ENCODE results near the gene NAALADL2.
"Not testable (repeated sequence)": the region's sequence is repeated elsewhere in the genome, so short reads cannot be mapped to it uniquely, and the experiment has no call there.

NAALADL2 gene

GRCh38 chr3:175601521-175601920 is 742.4 kb downstream of the NAALADL2 start:
- no peak for DNase-seq (ENCODE audit: low read depth)

- DNase-seq (ENCODE audit: low read depth) = no peak
These were observed 746.7 kb downstream of the NAALADL2 start for GRCh38 chr3:175605851-175606250.

DNA sequence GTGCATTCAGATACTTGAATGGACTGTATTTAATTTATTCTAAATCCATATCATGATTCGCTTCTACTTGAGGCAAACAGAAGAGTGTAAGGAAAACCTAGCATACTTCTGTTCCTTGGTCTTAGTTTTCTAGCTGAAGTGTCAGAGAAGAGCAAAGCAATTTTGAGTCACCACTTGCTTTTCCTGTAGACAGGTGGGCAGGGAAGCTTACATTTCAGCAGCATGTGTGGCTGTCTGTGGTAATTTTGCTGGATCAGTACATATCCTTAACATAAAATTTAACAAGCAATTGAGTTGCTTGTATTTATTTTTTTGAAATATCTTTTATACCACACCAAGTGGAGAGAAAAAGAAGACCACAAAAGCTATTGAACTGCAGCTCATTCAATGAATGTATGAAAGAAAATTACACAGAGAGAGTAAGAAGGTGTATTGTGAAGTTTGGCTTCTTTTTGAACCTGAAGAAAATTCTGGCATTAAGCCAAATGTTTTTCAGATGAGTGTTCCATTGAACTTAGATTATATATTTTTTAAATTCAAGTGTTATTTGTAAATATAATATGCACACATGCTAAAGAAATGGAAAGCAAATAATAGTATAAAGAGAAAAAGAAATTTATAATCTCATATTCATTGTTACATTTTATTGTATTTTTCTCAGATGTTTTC is 747.6 kb downstream of the NAALADL2 start:
- DNase-seq (ENCODE audit: low read depth) = no peak

GRCh38 chr3:175608356-175608755 is 749.2 kb downstream of the NAALADL2 start:
- DNase-seq (ENCODE audit: low read depth) = no peak

- DNase-seq (ENCODE audit: low read depth) = no peak
These were observed 749.8 kb downstream of the NAALADL2 start for GRCh38 chr3:175608911-175609310.

GRCh38 chr3:175612487-175613196 is 753.5 kb downstream of the NAALADL2 start:
- no peak for DNase-seq (ENCODE audit: low read depth)

DNA sequence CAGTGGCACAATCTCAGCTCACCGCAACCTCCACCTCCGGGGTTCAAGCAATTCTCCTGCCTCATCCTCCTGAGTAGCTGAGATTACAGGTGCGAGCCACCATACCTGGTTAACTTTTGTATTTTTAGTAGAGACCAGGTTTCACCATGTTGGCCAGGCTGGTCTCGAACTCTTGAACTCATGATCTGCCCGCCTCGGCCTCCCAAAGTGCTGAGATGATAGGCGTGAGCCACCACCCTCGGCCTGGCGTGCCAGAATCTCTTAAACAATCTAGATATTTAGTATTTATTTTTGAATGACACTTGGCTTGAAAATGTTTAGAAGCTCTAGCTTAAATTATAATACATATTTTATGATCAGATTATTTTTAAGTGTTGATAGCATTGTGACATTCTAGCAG is 755.0 kb downstream of the NAALADL2 start:
- not testable (repeated sequence) for DNase-seq (ENCODE audit: low read depth)

- no peak for DNase-seq (ENCODE audit: low read depth)
These were observed 758.1 kb downstream of the NAALADL2 start for GRCh38 chr3:175617247-175617646.

DNA sequence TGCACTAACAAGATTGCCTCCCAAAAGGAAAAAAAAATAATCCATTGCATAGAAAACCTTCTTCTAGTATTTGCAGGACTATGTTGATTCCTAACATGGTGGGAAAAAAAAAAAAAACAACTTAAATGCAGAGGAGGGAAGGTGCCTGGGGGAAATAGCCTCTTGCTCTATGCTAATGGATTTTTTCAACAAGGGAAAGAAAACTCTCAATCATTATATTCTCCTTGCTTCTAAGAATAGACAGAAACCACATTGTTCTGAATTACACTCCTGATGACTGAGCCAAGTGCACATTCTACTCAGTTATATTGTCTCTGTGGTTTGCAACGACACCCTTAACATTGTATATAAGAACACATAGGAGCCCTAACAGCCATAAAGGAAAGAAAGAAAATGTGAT is 760.2 kb downstream of the NAALADL2 start:
- no peak for DNase-seq (ENCODE audit: low read depth)

DNA sequence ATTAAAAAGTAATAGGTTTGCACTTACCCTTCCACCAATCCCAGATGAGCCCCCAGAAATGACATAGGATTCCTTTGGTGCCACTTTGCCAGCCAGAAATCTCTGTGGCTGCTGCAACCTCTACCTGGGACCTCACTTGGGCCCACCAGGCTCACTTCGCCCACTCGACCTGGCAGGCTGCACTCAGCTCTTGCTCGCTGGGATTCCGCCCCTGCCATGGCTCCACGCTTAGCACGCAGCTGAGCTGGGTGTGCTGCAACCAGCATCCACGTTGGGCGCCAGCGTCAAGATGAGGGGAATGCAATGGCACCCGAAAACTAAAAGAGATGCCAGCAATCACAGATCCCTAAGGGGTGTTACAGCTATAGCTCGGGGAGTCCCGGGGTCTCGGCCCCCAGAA is 761.0 kb downstream of the NAALADL2 start:
- no peak for DNase-seq (ENCODE audit: low read depth)

GRCh38 chr3:175620532-175620931 is 761.4 kb downstream of the NAALADL2 start:
- DNase-seq (ENCODE audit: low read depth) = no peak

GRCh38 chr3:175640958-175641357 is 781.8 kb downstream of the NAALADL2 start:
- no peak for DNase-seq (ENCODE audit: low read depth)

DNA sequence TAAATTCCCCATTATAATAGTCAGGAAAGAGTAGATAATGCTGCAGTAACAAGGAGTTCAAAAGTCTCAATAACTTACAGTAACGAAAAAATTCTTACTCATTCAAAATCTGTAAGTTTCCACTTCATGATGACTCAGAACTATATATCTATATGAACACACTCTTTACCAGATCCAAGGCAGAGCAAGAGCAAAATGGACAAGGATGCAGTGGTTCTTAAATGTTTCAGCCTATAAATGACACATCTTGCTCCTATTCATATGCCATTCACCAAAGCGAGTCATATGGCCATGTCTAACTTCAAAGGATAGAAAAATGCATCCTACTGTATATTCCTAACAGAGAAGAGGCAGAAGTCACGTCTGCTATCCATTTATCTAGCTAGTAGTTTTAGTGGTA is 787.7 kb downstream of the NAALADL2 start:
- no peak for DNase-seq (ENCODE audit: low read depth)

DNA sequence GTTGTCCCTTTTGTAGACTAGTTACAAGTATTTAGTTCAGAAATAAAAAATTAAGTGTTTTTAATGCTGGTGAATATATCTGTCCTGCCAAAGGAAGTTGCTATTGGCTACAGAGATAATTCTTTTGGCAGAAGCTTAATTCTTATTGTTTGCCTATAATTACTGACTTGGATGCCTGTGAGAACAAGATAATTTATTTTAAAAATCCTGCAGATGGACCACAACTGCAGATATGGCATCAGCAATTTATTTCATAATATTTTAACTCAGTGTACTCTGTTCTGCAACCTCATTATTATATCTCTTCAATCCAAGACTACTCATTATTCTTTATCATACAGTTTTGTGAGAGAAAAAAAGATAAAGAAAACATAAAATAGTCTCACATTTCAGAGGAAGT is 789.8 kb downstream of the NAALADL2 start:
- DNase-seq (ENCODE audit: low read depth) = no peak

DNA sequence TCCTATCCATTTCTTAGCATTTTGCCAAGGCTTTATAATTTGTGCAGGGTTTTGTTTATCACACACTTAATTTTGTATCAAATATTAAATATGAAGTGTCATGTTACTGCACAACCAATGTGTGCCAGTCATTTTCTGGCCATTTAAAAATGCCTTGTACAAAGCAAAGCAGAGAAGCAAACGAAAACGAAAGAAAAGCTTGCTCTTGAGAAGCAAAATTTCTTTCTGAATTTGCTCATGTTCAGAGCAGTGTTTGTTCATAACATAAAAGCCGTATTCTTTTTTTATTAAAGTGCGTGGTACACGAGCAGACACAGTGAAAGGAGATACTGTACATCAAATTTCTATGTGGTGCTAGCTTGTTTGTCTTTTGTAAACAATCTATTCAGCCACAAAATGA is 792.6 kb downstream of the NAALADL2 start:
- DNase-seq (ENCODE audit: low read depth) = no peak

GRCh38 chr3:175655351-175655750 is 796.2 kb downstream of the NAALADL2 start:
- no peak for DNase-seq (ENCODE audit: low read depth)

GRCh38 chr3:175656461-175656860 is 797.3 kb downstream of the NAALADL2 start:
- no peak for DNase-seq (ENCODE audit: low read depth)

GRCh38 chr3:175659670-175660350 is 800.7 kb downstream of the NAALADL2 start:
- DNase-seq (ENCODE audit: low read depth) = no peak

GRCh38 chr3:175662815-175663214 is 803.7 kb downstream of the NAALADL2 start:
- no peak for DNase-seq (ENCODE audit: low read depth)

DNA sequence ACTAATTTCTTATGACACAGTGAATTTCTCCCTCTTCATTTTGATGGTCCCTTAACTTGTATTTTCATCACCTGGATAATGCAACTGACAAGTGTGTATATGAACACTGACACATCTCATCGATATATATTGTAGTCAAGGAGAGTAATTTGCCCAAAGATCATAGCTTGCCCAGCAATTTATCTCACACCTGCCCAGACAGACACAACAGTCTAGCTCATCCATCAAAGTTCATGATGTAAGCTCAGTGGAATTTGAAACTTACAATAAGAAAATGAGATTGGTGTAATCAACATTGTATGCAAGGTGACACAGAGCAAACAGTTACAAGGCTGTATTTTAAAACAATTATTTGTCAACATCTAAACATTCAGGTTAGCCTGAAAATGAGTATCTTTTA is 805.8 kb downstream of the NAALADL2 start:
- no peak for DNase-seq (ENCODE audit: low read depth)

- DNase-seq (ENCODE audit: low read depth) = no peak
These were observed 809.2 kb downstream of the NAALADL2 start for GRCh38 chr3:175668300-175668699.

DNA sequence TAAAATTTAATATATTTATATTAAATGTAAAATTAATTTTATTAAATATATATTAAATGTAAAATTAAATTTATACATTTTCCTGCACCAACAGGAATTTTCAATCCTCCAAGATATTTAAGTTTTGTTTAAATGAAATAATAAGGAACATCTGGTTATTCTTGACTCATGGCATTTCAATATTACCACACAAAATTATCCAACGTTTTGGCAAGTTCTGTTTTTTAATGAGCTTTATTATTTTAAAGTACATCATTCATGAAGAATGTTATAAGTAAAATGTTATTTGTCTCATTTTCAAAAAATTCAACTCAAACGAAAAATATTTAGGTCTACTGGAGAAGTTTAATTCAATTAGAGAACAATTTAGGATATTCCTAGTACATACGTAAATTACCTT is 811.4 kb downstream of the NAALADL2 start:
- no peak for DNase-seq (ENCODE audit: low read depth)

DNA sequence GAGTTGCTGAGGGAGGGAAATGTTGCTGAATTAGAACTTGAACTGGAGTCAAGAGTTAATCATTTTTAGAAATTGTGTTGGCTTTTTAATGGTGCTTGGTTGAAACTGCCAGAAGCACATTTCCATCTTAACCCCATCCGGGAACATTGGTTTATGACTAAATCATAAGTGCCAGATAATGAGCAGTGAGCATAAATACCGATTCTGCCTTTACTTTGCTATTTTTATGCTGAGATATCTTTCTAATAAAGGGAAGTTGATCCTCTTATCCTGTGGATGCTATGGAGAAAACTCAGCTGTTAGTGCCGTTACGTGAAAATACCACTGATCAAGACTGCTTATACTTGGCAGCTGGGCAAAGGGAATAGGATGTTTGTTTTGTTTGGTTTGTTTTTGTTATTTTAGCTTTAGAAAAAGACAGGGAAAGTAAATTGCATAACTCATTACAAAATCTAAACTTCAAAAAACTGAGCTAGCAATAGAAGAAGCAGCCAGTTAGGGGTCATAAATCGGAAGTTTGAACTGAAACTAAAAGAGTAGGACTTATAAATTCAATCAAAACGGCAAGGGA is 813.1 kb downstream of the NAALADL2 start:
- no peak for DNase-seq (ENCODE audit: low read depth)

All from activated T-helper 9 cell treated with anti-CD3 and anti-CD28 coated beads, Interleukin-2, amount 50 U/mL, for 16 hours (primary cell).